ENCODE data around the gene ARL3.
A peak's percentile ranks its signal among the peaks of the same experiment; 100 is the strongest.

ARL3 gene

GRCh38 chr10:102649797-102650654 lies 64.2 kb downstream of the ARL3 start:
- DNase-seq: no peak

- DNase-seq: peak; percentile 45
These were observed 65.1 kb downstream of the ARL3 start for GRCh38 chr10:102648889-102649796.

- no peak for DNase-seq
These were observed 65.8 kb downstream of the ARL3 start for GRCh38 chr10:102648269-102648888.

- DNase-seq: no peak
These were observed 66.5 kb downstream of the ARL3 start for GRCh38 chr10:102647443-102648268.

GRCh38 chr10:102646610-102647442 lies 67.4 kb downstream of the ARL3 start:
- DNase-seq: peak; percentile 63

- peak; percentile 85 for DNase-seq
These were observed 68.2 kb downstream of the ARL3 start for GRCh38 chr10:102645741-102646609.

GRCh38 chr10:102645388-102645740 lies 68.8 kb downstream of the ARL3 start:
- peak; percentile 60 for DNase-seq

GRCh38 chr10:102644646-102645387 lies 69.4 kb downstream of the ARL3 start:
- peak; percentile 84 for DNase-seq

- peak; percentile 73 for DNase-seq
These were observed 70.0 kb downstream of the ARL3 start, which contains the start of gene TRIM8 for GRCh38 chr10:102644066-102644645. Gene TRIM8 (plus strand): TSS chr10:102644479. CDS start chr10:102644618, 139 bp downstream.

GRCh38 chr10:102643336-102644065 lies 70.7 kb downstream of the ARL3 start:
- DNase-seq: peak; percentile 75

GRCh38 chr10:102642736-102643335 lies 71.4 kb downstream of the ARL3 start:
- peak; percentile 58 for DNase-seq

- DNase-seq: peak; percentile 99
These were observed 72.1 kb downstream of the ARL3 start for GRCh38 chr10:102641880-102642735.

- no peak for DNase-seq
These were observed 72.8 kb downstream of the ARL3 start for GRCh38 chr10:102641402-102641801.

- DNase-seq: no peak
These were observed 74.7 kb downstream of the ARL3 start for GRCh38 chr10:102639537-102639936.

GRCh38 chr10:102635377-102635776 lies 78.8 kb downstream of the ARL3 start:
- no peak for DNase-seq

GRCh38 chr10:102634686-102635085 lies 79.5 kb downstream of the ARL3 start:
- no peak for DNase-seq

GRCh38 chr10:102633848-102634247 lies 80.3 kb downstream of the ARL3 start:
- no peak for DNase-seq

All from stimulated activated CD4-positive, alpha-beta T cell treated with anti-CD3 and anti-CD28 coated beads, Interleukin-15, amount 100 ng/mL, for 24 hours (primary cell).